GM19397 (cell line): ENCODE data around the gene LAYN.

Source experiments
- ATAC-seq: cut with Tn5 transposase; IDR thresholded peaks from one replicate; pipeline ENCODE4 v1.9.1; 2021; ENCODE audit warnings: mild to moderate bottlenecking, moderate library complexity; ENCODE audit not compliant: unreplicated experiment

LAYN gene

DNA sequence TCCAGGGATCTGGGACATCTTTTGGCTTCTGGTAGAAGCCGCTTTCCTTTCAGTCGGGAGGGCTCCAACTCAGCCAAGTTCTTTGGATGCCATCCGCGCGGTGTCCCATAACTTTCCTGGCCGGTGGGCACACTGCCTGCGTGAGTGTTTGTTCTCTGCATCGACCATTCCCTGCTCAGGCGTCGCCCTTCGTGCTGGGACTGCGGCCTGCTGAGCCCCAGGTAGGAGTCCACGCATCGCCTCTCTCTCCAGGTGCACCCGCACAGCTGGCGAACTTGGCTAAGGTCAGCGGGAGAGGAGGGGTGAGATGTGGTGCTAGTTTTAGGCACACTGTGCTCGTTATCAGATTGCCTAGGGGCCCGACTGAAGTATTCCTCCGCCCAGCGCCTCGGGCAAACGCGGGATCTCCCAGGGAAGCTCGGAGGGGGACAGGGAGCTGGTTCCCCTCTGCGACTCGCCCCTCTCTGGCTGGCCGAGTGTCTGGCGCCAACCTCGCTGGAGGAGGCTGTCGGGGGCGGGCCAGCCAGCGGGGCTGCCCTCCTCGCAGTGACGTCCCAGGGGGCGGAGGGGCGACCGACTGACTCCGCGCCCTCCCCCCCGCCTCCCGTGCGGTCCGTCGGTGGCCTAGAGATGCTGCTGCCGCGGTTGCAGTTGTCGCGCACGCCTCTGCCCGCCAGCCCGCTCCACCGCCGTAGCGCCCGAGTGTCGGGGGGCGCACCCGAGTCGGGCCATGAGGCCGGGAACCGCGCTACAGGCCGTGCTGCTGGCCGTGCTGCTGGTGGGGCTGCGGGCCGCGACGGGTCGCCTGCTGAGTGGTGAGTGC is at the start of gene LAYN:
LAYN (plus strand) TSS at position 607 of the 823 bp plus-strand sequence; CDS start at position 731, 124 bp downstream.
- no peak for ATAC-seq

DNA sequence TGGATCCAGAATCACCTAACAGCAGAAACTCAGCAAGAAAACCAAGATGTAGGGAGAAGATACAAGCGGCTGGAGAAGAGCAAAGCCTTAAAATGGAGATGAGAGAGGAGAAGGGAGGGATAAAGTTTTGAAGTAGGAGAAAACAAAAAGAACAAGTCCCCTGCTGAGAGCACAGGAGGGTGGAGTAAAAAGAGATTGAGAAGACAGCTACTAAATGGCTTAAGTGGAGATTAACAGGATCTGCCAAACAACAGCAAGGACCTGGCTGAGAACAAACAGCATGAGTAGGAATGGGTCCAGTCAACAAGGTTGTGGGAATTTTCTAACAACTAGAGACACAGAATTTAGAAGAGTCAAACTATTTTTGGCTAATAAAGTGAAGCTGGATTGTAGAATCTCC is 46.5 kb upstream of the LAYN start:
- ATAC-seq: no peak

DNA sequence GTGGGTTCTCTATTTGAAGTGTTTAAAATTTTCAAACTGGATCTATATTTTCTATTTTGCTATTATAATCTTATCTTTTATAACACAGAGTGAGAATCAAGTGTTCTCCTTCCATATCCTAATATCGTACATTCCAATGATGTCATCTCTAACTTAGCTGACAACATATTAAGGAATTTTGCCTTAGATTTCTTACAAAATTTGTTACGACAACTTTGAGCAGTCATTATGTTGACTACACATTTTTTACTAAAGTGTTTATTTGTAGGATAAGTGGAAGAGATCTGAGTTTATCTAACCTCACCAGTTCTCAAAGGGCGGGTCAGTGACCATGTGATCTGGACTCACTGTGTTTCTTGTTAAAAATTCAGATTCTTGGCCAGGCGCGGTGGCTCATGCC is 41.0 kb upstream of the LAYN start:
- no peak for ATAC-seq

GRCh38 chr11:111500481-111500880 is 40.0 kb upstream of the LAYN start:
- no peak for ATAC-seq

DNA sequence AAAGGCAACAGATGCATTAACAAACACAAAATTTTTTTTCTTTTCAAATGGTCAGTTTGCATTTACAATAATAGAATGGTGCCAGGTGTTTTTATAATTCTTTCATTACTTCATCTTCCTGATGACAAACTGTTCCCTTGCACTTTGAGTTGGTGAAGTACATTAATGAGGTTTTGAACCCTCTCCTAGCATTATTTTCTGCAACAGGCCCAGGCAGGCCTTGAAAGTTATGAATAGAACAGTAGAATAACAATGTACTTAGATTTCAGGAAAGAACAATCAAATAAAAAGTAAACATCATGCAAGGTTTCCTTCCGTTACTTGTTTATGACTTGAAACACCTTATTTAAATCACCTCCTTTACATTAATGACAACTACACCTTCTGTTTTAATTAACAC is 37.9 kb upstream of the LAYN start:
- ATAC-seq: no peak

DNA sequence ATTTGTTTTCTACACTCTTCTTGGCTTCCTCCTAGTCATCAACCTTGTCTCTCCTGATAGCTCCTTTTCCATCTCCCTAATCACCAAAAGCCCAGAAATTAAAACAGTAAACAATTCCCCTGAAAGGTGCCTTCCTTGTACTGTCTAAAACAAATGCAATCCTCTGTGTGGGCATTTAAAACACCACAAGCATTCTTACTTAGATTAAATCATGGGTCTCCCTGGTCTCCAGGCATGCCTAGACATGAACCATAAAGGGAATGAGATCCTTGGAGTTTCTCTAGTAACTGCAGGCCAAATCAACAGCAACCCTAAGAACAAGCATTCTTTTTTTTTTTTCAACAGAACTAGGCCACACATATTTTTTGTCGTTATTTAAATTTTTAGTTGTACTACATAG is 30.2 kb upstream of the LAYN start:
- ATAC-seq: no peak

DNA sequence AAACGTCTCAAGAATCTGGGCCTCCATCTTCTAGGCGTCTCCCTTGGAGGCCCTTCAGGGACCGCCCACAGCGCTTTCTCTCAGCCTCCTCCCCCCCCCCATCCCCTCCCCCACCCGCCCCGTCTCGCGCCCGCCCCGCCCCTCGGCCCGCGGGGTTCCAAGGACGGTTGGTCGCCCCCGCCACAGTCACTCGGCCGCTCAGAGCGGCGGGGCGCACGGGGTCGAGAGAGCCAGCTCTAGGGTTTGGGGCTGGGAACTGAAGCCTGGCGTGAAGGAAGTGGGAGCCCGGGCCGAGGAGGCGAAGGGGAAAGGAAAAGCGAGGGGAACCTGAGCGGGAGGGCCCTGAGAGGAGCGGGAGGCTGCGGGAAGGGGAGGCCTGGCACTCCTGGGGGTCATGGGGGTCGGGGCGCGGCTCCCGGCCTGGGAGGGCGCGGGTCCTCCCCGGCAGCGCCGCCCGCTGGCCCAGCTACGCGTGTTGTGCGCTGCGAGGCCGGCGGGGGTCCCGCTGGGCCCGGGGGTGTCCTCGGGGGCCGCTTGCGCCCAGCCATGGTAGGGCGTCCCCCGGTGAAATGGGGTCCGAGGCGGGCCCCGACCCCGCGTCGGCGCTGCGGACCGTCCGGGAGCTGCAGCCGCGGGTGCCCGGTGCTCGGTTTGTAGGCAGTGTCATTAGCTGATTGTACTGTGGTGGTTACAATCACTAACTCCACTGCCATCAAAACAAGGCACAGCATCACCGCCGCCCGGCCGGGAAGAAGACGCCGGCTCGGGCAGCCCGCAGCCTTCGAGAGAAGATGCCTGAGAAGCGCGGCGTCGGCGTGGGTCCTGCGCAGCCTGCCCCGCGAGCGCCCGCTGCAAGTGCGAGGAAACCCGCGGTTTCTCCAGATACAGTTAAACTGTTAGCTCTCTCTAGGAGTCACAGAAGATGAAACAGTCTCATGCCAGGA is 28.0 kb upstream of the LAYN start, which contains the start of gene BTG4:
BTG4 (minus strand) TSS at position 91 of the 944 bp plus-strand sequence. CDS start 13,610 bp downstream, outside the sequence.
- ATAC-seq: no peak

- no peak for ATAC-seq
These were observed 27.3 kb upstream of the LAYN start for GRCh38 chr11:111513240-111513605.

DNA sequence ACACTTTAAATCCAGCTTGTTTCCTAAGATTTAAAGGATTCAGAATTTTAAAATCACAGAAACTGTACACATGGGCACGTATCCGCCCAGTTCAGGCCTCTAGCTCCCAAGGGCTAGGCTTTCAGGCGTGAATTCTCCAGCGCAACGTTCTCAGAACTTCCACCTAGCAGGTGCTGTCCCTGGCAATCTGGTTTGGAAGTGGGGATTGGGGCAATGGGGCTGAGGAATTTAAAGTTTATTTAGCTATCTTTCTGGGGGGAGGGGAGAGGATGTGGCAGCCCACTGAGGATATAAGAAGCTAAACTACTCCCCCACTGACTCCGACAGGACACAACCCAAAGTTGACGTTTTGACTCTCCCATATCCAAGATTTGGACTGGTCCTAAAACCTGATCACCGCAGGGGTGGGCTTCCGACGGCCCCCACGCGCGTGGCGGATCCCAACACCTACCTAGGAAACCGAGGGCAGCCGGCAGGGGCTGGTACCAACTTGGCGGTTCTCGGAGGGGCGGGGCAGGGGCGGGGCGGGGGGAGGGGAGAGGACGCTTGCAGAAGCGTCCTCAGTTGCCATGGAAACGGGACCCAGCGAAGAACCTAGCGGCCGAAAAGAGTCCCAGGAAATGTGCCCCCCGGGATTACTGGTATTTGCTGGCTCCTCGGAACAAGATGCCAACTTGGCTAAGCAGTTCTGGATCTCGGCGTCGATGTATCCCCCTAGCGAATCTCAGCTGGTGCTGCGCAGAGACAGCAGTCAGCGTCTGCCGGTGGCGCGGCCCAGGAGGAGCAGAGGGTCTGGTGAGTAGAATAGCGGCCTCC is 26.1 kb upstream of the LAYN start, which contains the start of gene HOATZ:
HOATZ (plus strand) TSS at position 563 of the 816 bp plus-strand sequence; CDS start at position 570, 7 bp downstream.
- ATAC-seq: no peak

GRCh38 chr11:111515591-111515990 is 24.9 kb upstream of the LAYN start:
- ATAC-seq: no peak

- no peak for ATAC-seq
These were observed 21.9 kb upstream of the LAYN start for GRCh38 chr11:111518668-111519067.

GRCh38 chr11:111520560-111520959 is 20.0 kb upstream of the LAYN start:
- ATAC-seq: no peak

DNA sequence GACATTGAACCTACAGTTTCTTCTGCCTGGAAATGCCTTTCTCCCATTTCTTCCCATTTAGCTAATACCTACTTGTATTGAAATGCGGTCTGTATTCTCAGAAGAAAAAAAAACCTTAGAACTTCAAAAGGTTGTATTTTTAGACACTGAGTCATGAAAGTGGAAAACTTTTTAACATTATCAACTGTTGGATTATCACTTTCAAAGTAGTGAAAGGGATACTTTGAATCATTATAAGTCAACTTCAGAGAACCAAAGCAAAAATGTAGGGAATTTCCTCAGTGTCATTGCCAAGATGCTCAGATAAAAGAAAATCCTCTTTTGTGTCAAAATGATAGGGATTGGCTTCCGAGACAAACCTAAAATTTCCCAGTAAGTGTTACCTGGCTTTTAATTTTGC is 19.4 kb upstream of the LAYN start:
- ATAC-seq: no peak

- no peak for ATAC-seq
These were observed 18.1 kb upstream of the LAYN start for GRCh38 chr11:111522426-111522825.

DNA sequence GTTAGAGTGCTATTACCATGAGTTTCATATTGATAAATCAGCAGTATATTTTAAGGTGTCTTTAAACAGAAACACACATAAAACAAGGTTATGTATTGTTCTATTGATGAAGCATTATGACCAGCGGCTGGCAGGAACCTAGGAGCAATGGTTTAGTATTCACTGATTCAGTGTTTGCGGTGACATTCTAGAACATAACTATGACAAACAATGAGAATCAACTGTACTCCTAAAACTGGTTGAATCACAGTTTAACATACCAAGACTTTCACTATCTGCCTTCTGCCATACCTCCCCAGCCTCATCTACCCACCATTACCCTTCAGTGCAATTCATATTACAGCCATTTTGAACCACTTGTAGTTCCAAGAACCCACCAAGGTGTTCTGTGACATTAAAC is 17.2 kb upstream of the LAYN start:
- ATAC-seq: no peak

GRCh38 chr11:111524056-111524455 is 16.5 kb upstream of the LAYN start:
- ATAC-seq: no peak

DNA sequence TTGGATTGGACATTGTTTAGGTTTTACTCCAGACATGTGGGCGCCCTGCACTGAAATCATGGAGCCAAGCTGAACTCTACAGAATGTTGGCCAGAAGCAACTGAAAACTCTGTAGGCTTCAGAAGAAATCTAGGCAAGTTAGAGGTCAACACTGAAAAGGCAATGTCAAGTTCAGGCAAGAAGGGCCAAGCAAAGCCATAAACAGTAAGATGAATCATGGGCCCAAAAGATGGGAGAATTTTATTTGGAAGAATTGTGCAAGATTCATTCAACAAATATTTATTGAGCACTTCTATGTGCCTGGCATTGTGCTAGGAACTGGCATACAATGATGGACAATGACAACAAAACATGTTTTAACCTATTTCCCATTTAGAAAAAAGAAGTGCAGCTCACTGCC is 15.1 kb upstream of the LAYN start:
- no peak for ATAC-seq

DNA sequence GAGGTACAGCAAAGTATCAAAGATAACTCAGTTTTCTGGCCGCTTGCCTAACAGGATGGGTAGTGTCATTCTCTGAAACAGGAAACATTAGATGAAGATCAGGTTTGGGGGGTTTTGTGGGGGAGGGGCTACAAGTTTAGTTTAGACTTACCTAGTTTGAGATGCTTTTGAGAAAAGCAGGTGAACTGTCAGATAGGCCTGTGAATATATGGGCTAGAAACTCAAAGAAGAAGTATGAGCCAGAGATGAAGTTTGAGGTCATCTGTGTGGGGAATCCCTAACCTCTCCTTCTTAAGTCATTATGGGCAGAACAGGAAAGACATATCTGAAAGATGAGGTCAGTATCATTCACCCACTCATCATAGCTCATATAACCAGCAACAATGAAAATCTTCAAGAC is 14.0 kb upstream of the LAYN start:
- ATAC-seq: no peak

- ATAC-seq: no peak
These were observed 13.2 kb upstream of the LAYN start for GRCh38 chr11:111527279-111527678.

GRCh38 chr11:111528557-111528956 is 12.0 kb upstream of the LAYN start:
- no peak for ATAC-seq

DNA sequence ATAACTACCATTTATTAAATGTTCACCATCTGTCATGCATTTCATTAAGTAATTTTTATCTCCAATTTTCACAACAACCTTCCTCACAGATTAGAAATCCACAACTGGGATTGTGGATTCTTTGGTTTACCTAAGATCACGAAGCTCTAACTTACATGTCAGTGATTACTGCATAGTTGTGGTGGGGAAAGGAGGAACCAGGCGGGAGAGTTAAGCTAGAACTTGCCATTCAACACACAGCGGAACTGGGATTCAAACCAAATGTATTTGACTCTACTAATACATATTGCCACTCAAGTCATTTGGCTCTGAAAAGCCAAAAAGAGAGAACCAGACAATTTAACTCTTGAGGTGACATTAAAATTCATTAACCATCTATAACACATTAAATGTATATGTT is 10.4 kb upstream of the LAYN start:
- ATAC-seq: no peak
